ENCODE data around the gene WDR43. TPM values are rescaled to one million over a fixed set of nuclear protein-coding genes. Genes with fewer than 3 reads are reported as not detected.
A peak's percentile ranks its signal among the peaks of the same experiment; 100 is the strongest.

The WDR43 gene
- total and polyA plus RNA-seq, 9 of the 15 experiments (the other 6 are each of a cell fraction or from before 2014, with no cell fraction given), result 34.6 to 197 (median 105) TPM

DNA sequence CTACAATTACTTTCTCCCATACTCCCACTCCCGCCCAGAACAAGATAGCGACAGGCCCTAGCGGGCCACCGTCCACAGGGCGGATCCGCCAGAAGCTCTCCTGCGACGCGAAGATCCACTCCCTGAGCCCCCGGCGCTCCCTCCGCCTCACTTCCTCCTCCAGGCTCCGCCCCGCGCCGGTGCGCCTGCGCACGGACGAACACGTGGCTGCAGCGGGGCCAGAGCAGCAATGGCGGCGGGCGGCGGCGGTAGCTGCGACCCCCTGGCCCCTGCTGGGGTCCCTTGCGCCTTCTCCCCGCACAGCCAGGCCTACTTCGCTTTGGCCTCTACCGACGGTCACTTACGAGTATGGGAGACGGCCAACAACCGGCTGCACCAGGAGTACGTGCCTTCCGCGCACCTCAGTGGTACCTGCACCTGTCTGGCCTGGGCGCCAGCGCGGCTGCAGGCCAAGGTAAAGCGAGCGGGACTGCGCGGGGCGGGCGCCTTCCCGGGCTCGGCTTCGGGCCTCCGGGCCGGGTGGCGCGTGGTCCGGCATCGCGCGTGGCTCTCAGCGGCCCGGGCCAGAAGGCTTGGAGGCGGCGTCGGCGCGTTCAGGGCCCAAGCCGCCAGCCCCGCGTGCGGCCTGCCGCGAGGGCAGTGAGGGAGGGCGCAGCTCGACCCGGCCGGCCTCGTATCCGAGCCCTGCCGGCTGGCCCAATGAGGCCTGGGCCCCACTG is at the start of gene WDR43 (continued):
- TF ChIP-seq ZC3H4 (CRISPR knock-in tag; IDR thresholded peaks at IDR 0.05; ENCODE audit: borderline replicate concordance) (0 out of 2 replicates have a peak, but pooled peaks have one; percentile 74), ZNF140 (CRISPR knock-in tag; IDR thresholded peaks at IDR 0.05) (no peak), L3MBTL2 (IDR thresholded peaks at IDR 0.05) (peak; percentile 67), NR3C1 (CRISPR knock-in tag; IDR thresholded peaks at IDR 0.05) (peak; percentile 74; the same call in 1 of the 2 replicates), SREBF2 (CRISPR knock-in tag; IDR thresholded peaks at IDR 0.05) (no peak), ZNF3 (CRISPR knock-in tag; IDR thresholded peaks at IDR 0.05) (no peak), RBM39 (optimal IDR thresholded peaks at IDR 0.05; ENCODE audit: low read depth, low read length) (no peak), BCLAF1 (IDR thresholded peaks at IDR 0.05; ENCODE audit: borderline replicate concordance in 1 of 2, control insufficient read depth in 1 of 2, low read depth in 2 of 2, low read length in 1 of 2) (no peak), ZNF445 (CRISPR knock-in tag; IDR thresholded peaks at IDR 0.05; ENCODE audit: low read depth) (no peak), ZNF764 (CRISPR knock-in tag; IDR thresholded peaks at IDR 0.05; ENCODE audit: low read depth) (no peak), RBM14 (IDR thresholded peaks at IDR 0.05; ENCODE audit: borderline replicate concordance, insufficient read depth, low read depth, low read length) (no peak), ERF (CRISPR knock-in tag; IDR thresholded peaks at IDR 0.05) (0 out of 2 replicates have a peak, but pooled peaks have one; percentile 14), MTA1 (IDR thresholded peaks at IDR 0.05; ENCODE audit: borderline replicate concordance) (peak; percentile 96), GTF2E2 (tag; IDR thresholded peaks at IDR 0.05) (peak; percentile 75; the same call in 1 of the 2 replicates), EZH2 (IDR thresholded peaks at IDR 0.05; ENCODE audit: borderline replicate concordance, low read depth, low read length) (no peak), ETV5 (CRISPR knock-in tag; IDR thresholded peaks at IDR 0.05; ENCODE audit: low read depth) (no peak; the same call in 1 of the 2 replicates), ZNF75A (CRISPR knock-in tag; IDR thresholded peaks at IDR 0.05) (no peak), MCM3 (IDR thresholded peaks at IDR 0.05) (no peak), STAT6 (CRISPR knock-in tag; IDR thresholded peaks at IDR 0.05) (peak; percentile 92)
- TF ChIP-seq, protein P1, sequence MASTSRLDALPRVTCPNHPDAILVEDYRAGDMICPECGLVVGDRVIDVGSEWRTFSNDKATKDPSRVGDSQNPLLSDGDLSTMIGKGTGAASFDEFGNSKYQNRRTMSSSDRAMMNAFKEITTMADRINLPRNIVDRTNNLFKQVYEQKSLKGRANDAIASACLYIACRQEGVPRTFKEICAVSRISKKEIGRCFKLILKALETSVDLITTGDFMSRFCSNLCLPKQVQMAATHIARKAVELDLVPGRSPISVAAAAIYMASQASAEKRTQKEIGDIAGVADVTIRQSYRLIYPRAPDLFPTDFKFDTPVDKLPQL (IDR thresholded peaks at IDR 0.05; ENCODE audit: extremely low read depth, insufficient read length), result no peak
- TF ChIP-seq, protein P2, sequence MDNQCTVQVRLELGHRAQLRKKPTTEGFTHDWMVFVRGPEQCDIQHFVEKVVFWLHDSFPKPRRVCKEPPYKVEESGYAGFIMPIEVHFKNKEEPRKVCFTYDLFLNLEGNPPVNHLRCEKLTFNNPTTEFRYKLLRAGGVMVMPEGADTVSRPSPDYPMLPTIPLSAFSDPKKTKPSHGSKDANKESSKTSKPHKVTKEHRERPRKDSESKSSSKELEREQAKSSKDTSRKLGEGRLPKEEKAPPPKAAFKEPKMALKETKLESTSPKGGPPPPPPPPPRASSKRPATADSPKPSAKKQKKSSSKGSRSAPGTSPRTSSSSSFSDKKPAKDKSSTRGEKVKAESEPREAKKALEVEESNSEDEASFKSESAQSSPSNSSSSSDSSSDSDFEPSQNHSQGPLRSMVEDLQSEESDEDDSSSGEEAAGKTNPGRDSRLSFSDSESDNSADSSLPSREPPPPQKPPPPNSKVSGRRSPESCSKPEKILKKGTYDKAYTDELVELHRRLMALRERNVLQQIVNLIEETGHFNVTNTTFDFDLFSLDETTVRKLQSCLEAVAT (IDR thresholded peaks at IDR 0.05), result no peak
